RPMI8226 (cell line): ENCODE data around the gene CFAP107.

Experiments used
- DNase-seq: peaks from one replicate; pipeline ENCODE4 v3.0.0-alpha.2; 2015

CFAP107 gene

GRCh38 chr1:12745126-12745991, 641 bp upstream of the CFAP107 start:
- DNase-seq = no peak

- no peak for DNase-seq
Observed at GRCh38 chr1:12748778-12749355, 2.9 kb downstream of the CFAP107 start.

- no peak for DNase-seq
Observed at GRCh38 chr1:12754738-12755137, 8.7 kb downstream of the CFAP107 start.

GRCh38 chr1:12756273-12756672, 10.3 kb downstream of the CFAP107 start:
- no peak for DNase-seq

- no peak for DNase-seq
Observed at GRCh38 chr1:12756768-12757413, 10.9 kb downstream of the CFAP107 start.

- DNase-seq = no peak
Observed at GRCh38 chr1:12757836-12758235, 11.8 kb downstream of the CFAP107 start.

- peak; percentile 58 for DNase-seq
Observed at GRCh38 chr1:12760256-12760795, 14.3 kb downstream of the CFAP107 start.

GRCh38 chr1:12761781-12762180, 15.8 kb downstream of the CFAP107 start:
- no peak for DNase-seq

- DNase-seq = no peak
Observed at GRCh38 chr1:12762766-12763165, 16.8 kb downstream of the CFAP107 start.

GRCh38 chr1:12763479-12763878, 17.5 kb downstream of the CFAP107 start:
- DNase-seq = no peak

- no peak for DNase-seq
Observed at GRCh38 chr1:12764016-12764415, 18.0 kb downstream of the CFAP107 start.

GRCh38 chr1:12769031-12769430, 23.0 kb downstream of the CFAP107 start:
- no peak for DNase-seq

GRCh38 chr1:12769976-12770505, 24.0 kb downstream of the CFAP107 start:
- DNase-seq = no peak

GRCh38 chr1:12770620-12771019, 24.6 kb downstream of the CFAP107 start:
- no peak for DNase-seq

- no peak for DNase-seq
Observed at GRCh38 chr1:12771186-12771585, 25.2 kb downstream of the CFAP107 start.

- no peak for DNase-seq
Observed at GRCh38 chr1:12772520-12772919, 26.5 kb downstream of the CFAP107 start.

GRCh38 chr1:12773438-12773837, 27.4 kb downstream of the CFAP107 start, which contains the start of gene PRAMEF12:
TSS of gene PRAMEF12 (plus strand) at chr1:12773738. CDS start at chr1:12774868, 1,130 bp downstream.
- no peak for DNase-seq

GRCh38 chr1:12774801-12775345, 28.9 kb downstream of the CFAP107 start:
- no peak for DNase-seq

- DNase-seq = no peak
Observed at GRCh38 chr1:12775443-12775842, 29.4 kb downstream of the CFAP107 start.

- no peak for DNase-seq
Observed at GRCh38 chr1:12776801-12777557, 31.0 kb downstream of the CFAP107 start.

- DNase-seq = no peak
Observed at GRCh38 chr1:12778061-12778460, 32.1 kb downstream of the CFAP107 start.

- no peak for DNase-seq
Observed at GRCh38 chr1:12778907-12779306, 32.9 kb downstream of the CFAP107 start.
